ENCODE measurements around the gene TDRD9.

- TF ChIP-seq CTCF (conservative IDR thresholded peaks at IDR 0.05; ENCODE audit: low read depth, low read length) (no peak), EZH2 (IDR thresholded peaks at IDR 0.05; ENCODE audit: borderline replicate concordance, low read depth, low read length, poor library complexity, severe bottlenecking) (no peak)
Observed at GRCh38 chr14:104085032-104085888, 157.0 kb downstream of the TDRD9 start, which contains the start of gene ASPG.
